ENCODE measurements around the gene MAB21L1.

Gene MAB21L1

GRCh38 chr13:35475960-35476943 lies at the start of gene MAB21L1:
TSS of gene MAB21L1 (minus strand) at chr13:35476689. CDS start at chr13:35476138, 551 bp downstream.
- Histone ChIP-seq H3K27me3 (ENCODE audit: insufficient read depth, low read length) (peaks cover 88% of the 10 kb centered on the region), H3K4me3 (ENCODE audit: low read length) (peak within 1 kb of the TSS; percentile 65), H3K9me3 (ENCODE audit: insufficient read depth, low read depth, low read length) (no peaks in the 10 kb centered on the region), H3K36me3 (ENCODE audit: insufficient read depth, low read depth, low read length) (no peaks in the 10 kb centered on the region), H3K4me1 (ENCODE audit: insufficient read depth, low read length) (peaks cover 24% of the 10 kb centered on the region; the same call in 1 of the 2 replicates), H3K27ac (ENCODE audit: low read length) (no peak within 1 kb of the TSS), H3K9ac (ENCODE audit: low read depth, low read length) (no peak within 1 kb of the TSS)

- Histone ChIP-seq H3K9me3 (ENCODE audit: insufficient read depth, low read depth, low read length) (no peaks in the 10 kb centered on the region), H3K27ac (ENCODE audit: low read length) (no peak overlapping the region), H3K9ac (ENCODE audit: low read depth, low read length) (no peak overlapping the region), H3K36me3 (ENCODE audit: insufficient read depth, low read depth, low read length) (no peaks in the 10 kb centered on the region), H3K4me1 (ENCODE audit: insufficient read depth, low read length) (no peaks in the 10 kb centered on the region), H3K27me3 (ENCODE audit: insufficient read depth, low read length) (no peaks in the 10 kb centered on the region), H3K4me3 (ENCODE audit: low read length) (no peak overlapping the region)
Measured at GRCh38 chr13:35524171-35524570, 47.7 kb upstream of the MAB21L1 start.

GRCh38 chr13:35518337-35518946 lies 42.0 kb upstream of the MAB21L1 start:
- H3K27ac ChIP-seq (ENCODE audit: low read length) = no peak overlapping the region
- no peaks in the 10 kb centered on the region for H3K9me3 ChIP-seq (ENCODE audit: insufficient read depth, low read depth, low read length)
- no peaks in the 10 kb centered on the region for H3K36me3 ChIP-seq (ENCODE audit: insufficient read depth, low read depth, low read length)
- no peak overlapping the region for H3K4me3 ChIP-seq (ENCODE audit: low read length)
- H3K27me3 ChIP-seq (ENCODE audit: insufficient read depth, low read length) = no peaks in the 10 kb centered on the region
- peaks cover 12% of the 10 kb centered on the region; the same call in 1 of the 2 replicates for H3K4me1 ChIP-seq (ENCODE audit: insufficient read depth, low read length)
- no peak overlapping the region for H3K9ac ChIP-seq (ENCODE audit: low read depth, low read length)

GRCh38 chr13:35514801-35515502 lies 38.5 kb upstream of the MAB21L1 start:
- no peaks in the 10 kb centered on the region for H3K36me3 ChIP-seq (ENCODE audit: insufficient read depth, low read depth, low read length)
- H3K9me3 ChIP-seq (ENCODE audit: insufficient read depth, low read depth, low read length) = no peaks in the 10 kb centered on the region
- no peak overlapping the region for H3K9ac ChIP-seq (ENCODE audit: low read depth, low read length)
- no peaks in the 10 kb centered on the region for H3K27me3 ChIP-seq (ENCODE audit: insufficient read depth, low read length)
- H3K4me3 ChIP-seq (ENCODE audit: low read length) = peak overlapping the region; percentile 28; the same call in 1 of the 2 replicates
- peaks cover 12% of the 10 kb centered on the region; the same call in 1 of the 2 replicates for H3K4me1 ChIP-seq (ENCODE audit: insufficient read depth, low read length)
- H3K27ac ChIP-seq (ENCODE audit: low read length) = no peak overlapping the region

GRCh38 chr13:35514061-35514477 lies 37.6 kb upstream of the MAB21L1 start:
- no peaks in the 10 kb centered on the region for H3K27me3 ChIP-seq (ENCODE audit: insufficient read depth, low read length)
- no peak overlapping the region for H3K4me3 ChIP-seq (ENCODE audit: low read length)
- no peaks in the 10 kb centered on the region for H3K36me3 ChIP-seq (ENCODE audit: insufficient read depth, low read depth, low read length)
- H3K9me3 ChIP-seq (ENCODE audit: insufficient read depth, low read depth, low read length) = no peaks in the 10 kb centered on the region
- H3K27ac ChIP-seq (ENCODE audit: low read length) = no peak overlapping the region
- H3K9ac ChIP-seq (ENCODE audit: low read depth, low read length) = no peak overlapping the region
- H3K4me1 ChIP-seq (ENCODE audit: insufficient read depth, low read length) = peaks cover 12% of the 10 kb centered on the region; the same call in 1 of the 2 replicates

GRCh38 chr13:35512271-35512920 lies 35.9 kb upstream of the MAB21L1 start:
- no peaks in the 10 kb centered on the region for H3K36me3 ChIP-seq (ENCODE audit: insufficient read depth, low read depth, low read length)
- no peaks in the 10 kb centered on the region for H3K27me3 ChIP-seq (ENCODE audit: insufficient read depth, low read length)
- peaks cover 12% of the 10 kb centered on the region; the same call in 1 of the 2 replicates for H3K4me1 ChIP-seq (ENCODE audit: insufficient read depth, low read length)
- no peaks in the 10 kb centered on the region for H3K9me3 ChIP-seq (ENCODE audit: insufficient read depth, low read depth, low read length)
- H3K27ac ChIP-seq (ENCODE audit: low read length) = no peak overlapping the region
- H3K9ac ChIP-seq (ENCODE audit: low read depth, low read length) = no peak overlapping the region
- H3K4me3 ChIP-seq (ENCODE audit: low read length) = no peak overlapping the region

- Histone ChIP-seq H3K27ac (ENCODE audit: low read length) (no peak overlapping the region), H3K9me3 (ENCODE audit: insufficient read depth, low read depth, low read length) (no peaks in the 10 kb centered on the region), H3K4me3 (ENCODE audit: low read length) (no peak overlapping the region), H3K36me3 (ENCODE audit: insufficient read depth, low read depth, low read length) (no peaks in the 10 kb centered on the region), H3K27me3 (ENCODE audit: insufficient read depth, low read length) (no peaks in the 10 kb centered on the region), H3K4me1 (ENCODE audit: insufficient read depth, low read length) (peaks cover 10% of the 10 kb centered on the region; the same call in 1 of the 2 replicates), H3K9ac (ENCODE audit: low read depth, low read length) (no peak overlapping the region)
Measured at GRCh38 chr13:35502456-35502855, 26.0 kb upstream of the MAB21L1 start.

- H3K4me3 ChIP-seq (ENCODE audit: low read length) = no peak overlapping the region
- H3K36me3 ChIP-seq (ENCODE audit: insufficient read depth, low read depth, low read length) = no peaks in the 10 kb centered on the region
- peaks cover 10% of the 10 kb centered on the region; the same call in 1 of the 2 replicates for H3K4me1 ChIP-seq (ENCODE audit: insufficient read depth, low read length)
- no peak overlapping the region for H3K27ac ChIP-seq (ENCODE audit: low read length)
- H3K9ac ChIP-seq (ENCODE audit: low read depth, low read length) = no peak overlapping the region
- H3K27me3 ChIP-seq (ENCODE audit: insufficient read depth, low read length) = no peaks in the 10 kb centered on the region
- no peaks in the 10 kb centered on the region for H3K9me3 ChIP-seq (ENCODE audit: insufficient read depth, low read depth, low read length)
Measured at GRCh38 chr13:35501661-35502235, 25.3 kb upstream of the MAB21L1 start.

GRCh38 chr13:35500144-35500543 lies 23.7 kb upstream of the MAB21L1 start:
- Histone ChIP-seq H3K27me3 (ENCODE audit: insufficient read depth, low read length) (no peaks in the 10 kb centered on the region), H3K27ac (ENCODE audit: low read length) (no peak overlapping the region), H3K9me3 (ENCODE audit: insufficient read depth, low read depth, low read length) (no peaks in the 10 kb centered on the region), H3K9ac (ENCODE audit: low read depth, low read length) (no peak overlapping the region), H3K4me1 (ENCODE audit: insufficient read depth, low read length) (peaks cover 10% of the 10 kb centered on the region; the same call in 1 of the 2 replicates), H3K4me3 (ENCODE audit: low read length) (no peak overlapping the region), H3K36me3 (ENCODE audit: insufficient read depth, low read depth, low read length) (no peaks in the 10 kb centered on the region)

GRCh38 chr13:35499676-35500075 lies 23.2 kb upstream of the MAB21L1 start:
- Histone ChIP-seq H3K9me3 (ENCODE audit: insufficient read depth, low read depth, low read length) (no peaks in the 10 kb centered on the region), H3K4me3 (ENCODE audit: low read length) (no peak overlapping the region), H3K27ac (ENCODE audit: low read length) (no peak overlapping the region), H3K9ac (ENCODE audit: low read depth, low read length) (no peak overlapping the region), H3K36me3 (ENCODE audit: insufficient read depth, low read depth, low read length) (no peaks in the 10 kb centered on the region), H3K4me1 (ENCODE audit: insufficient read depth, low read length) (peaks cover 10% of the 10 kb centered on the region; the same call in 1 of the 2 replicates), H3K27me3 (ENCODE audit: insufficient read depth, low read length) (no peaks in the 10 kb centered on the region)

Data from iPS-20b (cell line).